T-helper 2 cell treated with Interferon-gamma antibody and Interleukin-4, amounts not matched to agents 5 μg/mL and 100 μg/mL, for 36 hours (primary cell): ENCODE results near the gene RANBP3.
A peak's percentile ranks its signal among the peaks of the same experiment; 100 is the strongest.
"Not testable (repeated sequence)": the region's sequence is repeated elsewhere in the genome, so short reads cannot be mapped to it uniquely, and the experiment has no call there.

Experiments used
- DNase-seq: peaks from one replicate; pipeline ENCODE4 v3.0.0; 2021; ENCODE audit warnings: low spot score
- H3K27ac Mint-ChIP-seq: one replicate; pipeline ENCODE4 v1.8.0; 2021; ENCODE audit warnings: mild to moderate bottlenecking, mixed read lengths
- H3K27me3 Mint-ChIP-seq: one replicate; pipeline ENCODE4 v1.8.0; 2021; ENCODE audit warnings: low read depth, mixed read lengths
- H3K36me3 Mint-ChIP-seq: one replicate; pipeline ENCODE4 v1.8.0; 2021; ENCODE audit warnings: low read depth, mixed read lengths
- H3K4me1 Mint-ChIP-seq: one replicate; pipeline ENCODE4 v1.8.0; 2021; ENCODE audit warnings: low read depth, mixed read lengths
- H3K4me3 Mint-ChIP-seq: one replicate; pipeline ENCODE4 v1.8.0; 2022; ENCODE audit warnings: mild to moderate bottlenecking, moderate library complexity, mixed read lengths
- H3K9me3 Mint-ChIP-seq: one replicate; pipeline ENCODE4 v1.8.0; 2021; ENCODE audit warnings: mixed read lengths

Gene RANBP3

DNA sequence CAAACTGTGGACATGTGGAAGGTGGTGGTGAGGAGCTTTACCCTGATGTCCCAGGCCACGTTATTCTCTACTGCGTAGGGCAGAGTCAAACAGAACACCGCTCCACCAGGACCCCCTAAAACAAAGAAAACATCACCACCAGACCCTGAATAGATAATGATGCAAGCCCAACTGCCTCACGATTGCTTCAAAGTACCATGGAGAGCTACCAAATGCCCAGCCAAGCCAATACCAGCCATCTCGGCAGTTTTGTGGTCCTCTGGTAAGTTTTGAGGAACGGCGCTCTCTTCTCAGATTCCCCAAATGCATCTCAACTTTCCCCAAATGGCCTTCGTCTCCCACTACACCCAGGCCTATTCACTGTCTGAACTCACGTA is 5.6 kb downstream of the RANBP3 start:
- Mint-ChIP-seq H3K36me3 (peaks cover 34% of the 10 kb centered on the region), H3K9me3 (no peaks in the 10 kb centered on the region), H3K4me3 (no peak overlapping the region), H3K4me1 (peaks cover 49% of the 10 kb centered on the region), H3K27me3 (no peaks in the 10 kb centered on the region), H3K27ac (no peak overlapping the region)
- no peak for DNase-seq

DNA sequence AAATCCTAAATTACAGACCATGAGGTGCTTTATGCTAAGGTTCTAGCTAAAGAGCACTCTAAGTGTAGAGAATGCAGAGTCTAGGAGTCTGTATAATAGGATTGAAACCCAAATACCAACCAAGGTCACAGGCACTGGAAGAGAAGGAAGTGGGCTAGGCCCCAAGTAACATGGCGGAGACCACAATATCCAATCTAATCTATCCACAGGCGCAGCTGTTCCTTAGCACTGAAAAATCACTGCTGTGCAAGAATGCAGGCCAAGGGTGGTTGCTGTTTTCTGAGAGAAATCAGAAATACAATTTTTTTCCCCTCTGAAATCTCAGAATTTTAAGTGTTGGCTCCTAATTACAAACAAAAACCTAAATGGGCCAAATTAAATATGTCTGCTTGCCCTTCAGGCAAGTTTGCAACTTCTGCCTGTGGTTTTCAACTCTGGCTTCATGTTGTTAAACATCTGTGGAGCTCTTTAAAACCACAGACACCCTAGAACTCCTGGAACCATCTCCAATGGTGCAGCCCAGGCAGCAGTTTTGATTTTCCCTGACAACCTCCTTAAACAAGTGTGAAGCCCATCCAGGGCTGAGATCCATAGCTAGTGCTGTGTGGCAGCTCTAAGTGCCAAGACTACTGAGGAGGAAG is 6.1 kb downstream of the RANBP3 start:
- peaks cover 48% of the 10 kb centered on the region for H3K4me1 Mint-ChIP-seq
- peak overlapping the region; percentile 52 for H3K27ac Mint-ChIP-seq
- no peaks in the 10 kb centered on the region for H3K27me3 Mint-ChIP-seq
- no peak overlapping the region for H3K4me3 Mint-ChIP-seq
- H3K36me3 Mint-ChIP-seq: peaks cover 30% of the 10 kb centered on the region
- DNase-seq: no peak
- no peaks in the 10 kb centered on the region for H3K9me3 Mint-ChIP-seq

GRCh38 chr19:5969476-5969875 is 8.5 kb downstream of the RANBP3 start:
- Mint-ChIP-seq H3K36me3 (peaks cover 20% of the 10 kb centered on the region), H3K4me3 (no peak overlapping the region), H3K9me3 (no peaks in the 10 kb centered on the region), H3K27me3 (no peaks in the 10 kb centered on the region), H3K4me1 (peaks cover 35% of the 10 kb centered on the region), H3K27ac (no peak overlapping the region)
- DNase-seq: no peak

GRCh38 chr19:5968431-5969373 is 9.2 kb downstream of the RANBP3 start:
- Mint-ChIP-seq H3K4me1 (peaks cover 35% of the 10 kb centered on the region), H3K27ac (peak overlapping the region; percentile 71), H3K27me3 (no peaks in the 10 kb centered on the region), H3K36me3 (peaks cover 18% of the 10 kb centered on the region), H3K4me3 (no peak overlapping the region), H3K9me3 (no peaks in the 10 kb centered on the region)
- no peak for DNase-seq

- peaks cover 18% of the 10 kb centered on the region for H3K36me3 Mint-ChIP-seq
- peaks cover 38% of the 10 kb centered on the region for H3K4me1 Mint-ChIP-seq
- H3K9me3 Mint-ChIP-seq: no peaks in the 10 kb centered on the region
- peak; percentile 53 for DNase-seq
- H3K4me3 Mint-ChIP-seq: no peak overlapping the region
- H3K27me3 Mint-ChIP-seq: no peaks in the 10 kb centered on the region
- peak overlapping the region; percentile 72 for H3K27ac Mint-ChIP-seq
These were observed 9.9 kb downstream of the RANBP3 start for GRCh38 chr19:5967994-5968430.

GRCh38 chr19:5967571-5967970 is 10.4 kb downstream of the RANBP3 start:
- Mint-ChIP-seq H3K36me3 (peaks cover 18% of the 10 kb centered on the region), H3K4me3 (no peak overlapping the region), H3K4me1 (peaks cover 40% of the 10 kb centered on the region), H3K27ac (peak overlapping the region; percentile 72), H3K27me3 (no peaks in the 10 kb centered on the region), H3K9me3 (no peaks in the 10 kb centered on the region)
- no peak for DNase-seq

DNA sequence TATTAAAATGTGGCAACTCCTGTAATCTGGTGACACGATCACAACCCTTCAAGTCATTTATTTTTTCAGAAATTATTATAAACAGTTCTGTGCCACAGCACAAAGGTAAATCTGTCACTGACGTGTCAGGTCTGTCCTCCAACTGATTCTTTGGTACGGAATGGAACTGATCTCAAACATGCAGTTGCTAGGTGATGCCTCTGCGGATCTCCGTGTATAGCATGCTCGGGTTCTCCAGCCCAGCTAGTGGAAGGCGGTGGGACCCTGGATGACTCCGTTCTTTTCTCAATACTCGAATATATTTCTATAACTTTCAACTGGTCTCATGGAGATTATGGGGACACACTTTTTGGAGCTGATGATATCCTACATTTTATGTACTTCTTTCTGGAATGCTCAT is 11.0 kb downstream of the RANBP3 start:
- Mint-ChIP-seq H3K27me3 (no peaks in the 10 kb centered on the region), H3K4me1 (peaks cover 40% of the 10 kb centered on the region), H3K27ac (no peak overlapping the region), H3K4me3 (no peak overlapping the region), H3K9me3 (no peaks in the 10 kb centered on the region), H3K36me3 (peaks cover 15% of the 10 kb centered on the region)
- no peak for DNase-seq

DNA sequence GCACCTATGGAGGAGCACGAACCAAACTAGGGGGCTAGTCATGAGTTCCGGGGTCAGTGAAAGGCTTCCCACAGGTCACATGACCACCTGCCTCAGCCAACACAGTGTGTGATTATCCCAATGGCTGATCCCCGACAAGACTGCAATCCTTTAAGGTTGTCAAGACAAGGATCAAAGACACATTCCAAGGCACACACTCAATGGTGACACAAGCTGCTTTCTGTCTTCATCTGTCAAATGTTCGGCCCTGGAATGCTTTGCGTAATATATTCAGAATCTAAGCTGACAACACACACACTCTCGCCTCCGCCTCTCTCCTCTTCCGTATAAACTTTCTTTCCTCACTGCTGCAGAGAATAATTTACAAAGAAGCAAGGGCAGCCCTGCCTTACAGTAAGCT is 11.7 kb downstream of the RANBP3 start:
- no peaks in the 10 kb centered on the region for H3K27me3 Mint-ChIP-seq
- H3K36me3 Mint-ChIP-seq: peaks cover 13% of the 10 kb centered on the region
- H3K27ac Mint-ChIP-seq: no peak overlapping the region
- DNase-seq: no peak
- H3K4me3 Mint-ChIP-seq: no peak overlapping the region
- peaks cover 43% of the 10 kb centered on the region for H3K4me1 Mint-ChIP-seq
- no peaks in the 10 kb centered on the region for H3K9me3 Mint-ChIP-seq

- Mint-ChIP-seq H3K4me1 (peaks cover 51% of the 10 kb centered on the region), H3K4me3 (no peak overlapping the region), H3K36me3 (peaks cover 12% of the 10 kb centered on the region), H3K27ac (peak overlapping the region; percentile 21), H3K27me3 (no peaks in the 10 kb centered on the region), H3K9me3 (no peaks in the 10 kb centered on the region)
- DNase-seq: no peak
These were observed 12.9 kb downstream of the RANBP3 start for GRCh38 chr19:5964816-5965565.

GRCh38 chr19:5963855-5964254 is 14.1 kb downstream of the RANBP3 start:
- H3K27me3 Mint-ChIP-seq: no peaks in the 10 kb centered on the region
- H3K27ac Mint-ChIP-seq: peak overlapping the region; percentile 76
- H3K9me3 Mint-ChIP-seq: no peaks in the 10 kb centered on the region
- no peak for DNase-seq
- H3K4me1 Mint-ChIP-seq: peaks cover 54% of the 10 kb centered on the region
- peak overlapping the region; percentile 2 for H3K4me3 Mint-ChIP-seq
- peaks cover 12% of the 10 kb centered on the region for H3K36me3 Mint-ChIP-seq

DNA sequence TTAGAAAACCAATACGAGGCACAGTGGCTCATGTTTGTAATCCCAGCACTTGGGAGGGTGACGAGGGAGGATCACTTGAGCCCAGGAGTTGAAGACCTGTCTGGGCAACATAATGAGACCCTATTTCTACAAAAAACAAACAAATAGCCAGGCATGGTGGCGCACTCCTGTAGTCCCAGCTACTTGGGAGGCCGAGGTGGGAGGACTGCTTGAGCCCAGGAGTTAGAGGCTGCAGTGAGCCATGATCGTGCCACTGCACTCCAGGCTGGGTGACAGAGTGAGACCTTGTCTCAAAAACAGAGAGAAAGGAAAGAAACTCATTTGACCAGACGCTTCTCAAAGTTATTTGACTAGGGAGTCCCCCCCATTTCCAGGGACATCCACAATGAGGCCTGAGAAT is 14.7 kb downstream of the RANBP3 start:
- Mint-ChIP-seq H3K4me1 (peaks cover 50% of the 10 kb centered on the region), H3K27ac (peak overlapping the region; percentile 97), H3K4me3 (peak overlapping the region; percentile 72), H3K36me3 (peaks cover 12% of the 10 kb centered on the region)
- DNase-seq, H3K9me3 Mint-ChIP-seq, H3K27me3 Mint-ChIP-seq: not testable (repeated sequence)

- Mint-ChIP-seq H3K9me3 (no peaks in the 10 kb centered on the region), H3K27ac (peak overlapping the region; percentile 97), H3K4me3 (peak overlapping the region; percentile 72), H3K4me1 (peaks cover 47% of the 10 kb centered on the region), H3K36me3 (peaks cover 10% of the 10 kb centered on the region), H3K27me3 (no peaks in the 10 kb centered on the region)
- peak; percentile 60 for DNase-seq
These were observed 15.7 kb downstream of the RANBP3 start for GRCh38 chr19:5961969-5962945.

- H3K4me1 Mint-ChIP-seq: peaks cover 49% of the 10 kb centered on the region
- H3K4me3 Mint-ChIP-seq: peak overlapping the region; percentile 72
- H3K36me3 Mint-ChIP-seq, H3K27me3 Mint-ChIP-seq, H3K9me3 Mint-ChIP-seq, DNase-seq: not testable (repeated sequence)
- peak overlapping the region; percentile 97 for H3K27ac Mint-ChIP-seq
These were observed 16.3 kb downstream of the RANBP3 start for GRCh38 chr19:5961641-5961968.
